Stimulated activated CD4-positive, alpha-beta T cell treated with anti-CD3 and anti-CD28 coated beads, Interleukin-4, amount 100 ng/mL, for 1 hour (primary cell): ENCODE data around the gene LDLRAD3.

ENCODE experiments used
- DNase-seq: peaks from one replicate; pipeline ENCODE4 v3.0.0-alpha.2; 2020

The LDLRAD3 gene

DNA sequence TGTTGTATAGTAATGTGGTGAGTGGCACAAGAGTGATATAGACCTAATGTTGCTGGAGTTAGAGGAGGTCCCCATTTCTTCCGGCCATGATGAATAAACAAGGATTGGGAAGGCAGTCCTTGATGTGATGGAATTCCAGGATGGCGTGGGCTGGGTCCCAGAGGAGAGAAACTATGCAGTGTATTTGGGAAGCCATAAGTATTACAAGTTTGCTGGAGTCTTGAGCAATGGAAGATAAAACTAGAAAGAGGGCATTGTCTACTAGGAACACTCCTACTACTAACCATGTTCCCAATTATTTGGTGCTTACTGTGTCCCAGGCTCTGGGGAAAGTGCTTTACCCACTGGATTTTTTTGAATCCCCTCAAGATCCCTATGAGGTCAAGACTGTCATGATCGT is 20.0 kb downstream of the LDLRAD3 start:
- DNase-seq = no peak

GRCh38 chr11:35964841-35965240 is 21.0 kb downstream of the LDLRAD3 start:
- no peak for DNase-seq

DNA sequence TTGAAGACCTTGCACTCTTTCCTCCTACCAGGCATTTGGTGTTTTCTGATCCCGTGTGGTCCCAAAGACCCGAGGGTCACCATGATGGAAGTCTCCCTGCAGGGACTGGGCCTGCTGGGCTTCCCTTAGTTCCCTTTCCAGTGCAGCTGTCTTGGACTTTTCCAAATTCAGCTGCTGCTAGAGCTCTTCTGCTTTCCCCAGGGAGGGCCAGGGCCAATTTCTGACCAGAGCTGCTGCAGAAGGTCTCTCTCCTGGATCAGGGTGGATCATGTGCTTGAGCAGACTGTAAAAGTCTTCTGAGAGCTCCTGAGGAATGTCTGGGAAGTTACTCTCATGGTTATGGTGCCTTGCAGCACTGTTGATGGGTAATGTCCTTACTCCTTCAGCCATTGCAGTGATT is 23.2 kb downstream of the LDLRAD3 start:
- DNase-seq = no peak

DNA sequence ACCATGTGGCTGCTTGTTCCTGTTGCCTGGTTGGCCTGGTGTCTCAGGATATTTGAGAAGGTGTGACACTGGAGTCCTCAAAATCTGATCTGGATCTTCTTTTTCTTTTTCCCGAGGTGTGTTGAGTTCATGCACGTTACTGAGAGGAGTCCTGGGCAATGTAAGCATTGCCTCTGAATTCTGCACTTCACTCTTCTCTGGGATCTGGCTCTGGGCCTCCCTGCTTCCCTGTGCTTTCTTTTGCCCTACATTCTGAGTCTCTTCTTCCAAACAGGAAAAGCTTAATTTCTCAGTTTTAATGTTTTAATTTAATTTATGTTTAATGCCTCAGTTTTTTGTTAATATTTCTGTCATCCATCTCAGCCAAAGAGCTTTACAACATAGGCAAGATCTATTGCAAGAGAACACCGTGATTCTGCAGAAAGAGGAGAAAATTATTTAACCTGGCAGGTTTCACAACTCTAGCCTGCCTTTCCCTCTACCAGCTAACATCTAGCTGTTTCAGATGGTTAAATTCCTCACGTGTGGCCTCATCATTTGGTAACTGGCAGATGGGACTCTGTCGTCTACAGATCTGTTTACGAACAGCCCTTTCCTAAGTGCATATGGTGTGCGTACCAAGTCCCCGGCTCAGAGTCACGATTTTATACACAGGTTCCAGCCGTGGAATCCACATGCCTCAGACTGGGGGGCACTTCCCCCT is 24.7 kb downstream of the LDLRAD3 start:
- no peak for DNase-seq

- DNase-seq = no peak
These were observed 25.5 kb downstream of the LDLRAD3 start for GRCh38 chr11:35969089-35970042.

DNA sequence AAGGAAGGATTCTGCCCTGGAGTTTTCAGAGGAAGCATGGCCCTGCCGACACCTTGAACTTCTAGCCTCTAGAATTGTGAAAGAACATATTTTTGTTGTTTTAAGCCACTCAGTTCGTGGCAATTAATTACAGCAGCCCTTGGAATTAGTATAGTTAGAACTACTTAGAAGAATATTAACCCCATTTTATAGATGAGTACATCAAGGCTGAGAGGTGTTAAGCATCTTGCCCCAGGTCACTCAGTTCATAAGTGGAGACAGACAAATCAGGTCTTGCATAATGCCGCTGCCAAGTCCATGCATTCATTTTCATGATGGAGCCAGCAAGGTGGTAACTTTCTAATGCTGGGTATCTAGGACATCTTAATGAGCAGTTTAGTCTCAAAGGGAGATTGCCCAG is 26.6 kb downstream of the LDLRAD3 start:
- no peak for DNase-seq

DNA sequence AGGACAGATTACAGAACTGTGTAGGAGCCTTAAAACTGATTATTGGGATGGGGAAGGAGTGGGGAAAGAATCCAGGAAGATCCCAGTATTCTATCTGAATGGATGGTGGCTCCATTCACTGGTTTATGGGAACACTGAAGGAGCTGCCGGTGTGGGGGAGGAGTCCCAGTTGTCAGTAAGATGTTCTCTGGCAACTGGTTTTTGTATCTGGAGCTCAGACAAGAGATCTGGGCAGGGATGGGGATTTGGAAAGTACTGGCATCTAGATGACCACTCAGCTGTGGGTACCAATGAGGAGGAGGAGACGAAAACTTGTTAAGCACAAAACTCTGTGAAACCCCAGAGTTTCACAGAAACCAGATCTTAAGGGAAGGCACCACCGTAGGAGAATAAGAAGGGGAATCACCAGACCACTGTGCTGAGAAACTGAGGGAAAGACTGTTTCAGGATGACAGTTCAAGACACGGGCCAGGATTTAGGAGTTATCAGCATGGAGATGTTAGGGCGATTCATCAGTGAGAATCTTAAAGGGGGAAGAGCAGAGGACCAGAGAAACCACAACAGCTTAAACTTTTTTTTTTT is 28.1 kb downstream of the LDLRAD3 start:
- no peak for DNase-seq

DNA sequence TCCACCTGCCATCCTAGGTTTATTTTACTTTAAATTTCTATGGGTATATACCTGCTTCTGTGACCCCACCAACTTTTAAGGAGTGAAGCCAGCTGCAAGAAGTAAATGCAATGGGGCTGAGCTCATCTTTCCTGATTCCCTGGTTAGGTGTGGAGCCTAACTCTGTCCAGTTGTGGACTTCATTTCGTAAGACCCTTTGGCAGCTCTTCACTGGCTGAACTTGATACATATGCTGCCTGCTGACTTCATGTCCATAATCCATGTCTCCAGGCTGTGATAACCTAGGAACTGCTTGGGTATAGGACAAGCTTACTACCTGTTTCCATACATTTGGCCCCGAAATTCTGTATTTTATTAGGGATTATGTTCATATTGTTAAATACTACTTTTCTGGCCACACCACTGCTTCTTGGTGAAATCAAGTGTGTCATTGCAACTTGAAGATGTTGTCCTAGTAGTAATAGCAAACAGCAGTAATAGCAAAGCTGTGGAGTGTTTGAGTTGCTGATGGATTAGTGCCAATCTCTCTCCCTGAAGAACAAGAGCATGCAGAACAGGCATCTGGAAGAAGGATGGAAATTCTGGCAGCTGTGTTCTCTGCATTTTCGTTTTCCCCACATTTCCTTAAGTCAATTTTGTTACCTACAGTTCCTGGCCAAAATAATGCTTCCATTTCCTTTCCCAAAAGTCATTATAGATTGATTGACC is 31.2 kb downstream of the LDLRAD3 start:
- no peak for DNase-seq

DNA sequence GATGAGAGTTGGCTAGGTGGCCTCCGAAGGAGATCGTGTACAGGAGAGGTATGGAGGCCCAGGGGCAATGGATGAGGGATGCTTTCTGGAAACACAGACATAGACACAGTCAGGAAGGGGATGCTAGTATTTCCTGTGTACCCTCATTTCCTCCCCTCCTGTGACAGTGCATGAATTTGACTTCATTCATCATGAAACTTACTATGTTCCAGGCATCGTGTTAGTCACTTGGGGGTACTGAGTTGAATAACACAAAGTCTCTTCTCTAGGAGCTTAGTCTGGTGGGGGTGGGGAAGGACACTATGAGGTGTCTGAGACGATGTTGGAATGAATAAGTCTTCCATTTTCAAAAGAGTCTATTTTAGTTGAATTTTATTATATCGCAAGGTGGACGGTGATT is 32.6 kb downstream of the LDLRAD3 start:
- DNase-seq = no peak

- no peak for DNase-seq
These were observed 34.3 kb downstream of the LDLRAD3 start for GRCh38 chr11:35978183-35978582.

DNA sequence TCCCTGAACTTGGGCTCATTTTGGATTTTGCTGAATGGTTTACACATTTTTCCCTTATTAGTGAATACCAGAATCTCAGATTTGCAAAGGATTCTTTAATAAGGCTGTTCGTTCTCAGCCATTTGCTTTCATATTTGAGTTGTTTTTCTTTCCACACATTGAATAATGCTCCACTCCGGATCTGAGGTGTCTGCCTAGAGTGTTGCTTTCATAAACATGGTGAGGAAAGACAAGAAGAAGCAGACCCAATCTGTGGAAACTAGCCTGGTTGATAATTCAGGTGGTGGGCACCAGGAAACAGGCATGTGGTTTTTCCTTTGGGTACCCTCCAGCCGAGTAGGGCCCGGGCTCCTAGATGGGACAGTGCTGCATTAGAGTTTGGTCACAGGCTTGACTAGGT is 35.0 kb downstream of the LDLRAD3 start:
- DNase-seq = no peak

GRCh38 chr11:35980686-35981390 is 37.0 kb downstream of the LDLRAD3 start:
- DNase-seq = no peak

GRCh38 chr11:35981581-35981980 is 37.7 kb downstream of the LDLRAD3 start:
- no peak for DNase-seq

- DNase-seq = no peak
These were observed 38.2 kb downstream of the LDLRAD3 start for GRCh38 chr11:35982061-35982460.

GRCh38 chr11:35983981-35984380 is 40.1 kb downstream of the LDLRAD3 start:
- DNase-seq = no peak

DNA sequence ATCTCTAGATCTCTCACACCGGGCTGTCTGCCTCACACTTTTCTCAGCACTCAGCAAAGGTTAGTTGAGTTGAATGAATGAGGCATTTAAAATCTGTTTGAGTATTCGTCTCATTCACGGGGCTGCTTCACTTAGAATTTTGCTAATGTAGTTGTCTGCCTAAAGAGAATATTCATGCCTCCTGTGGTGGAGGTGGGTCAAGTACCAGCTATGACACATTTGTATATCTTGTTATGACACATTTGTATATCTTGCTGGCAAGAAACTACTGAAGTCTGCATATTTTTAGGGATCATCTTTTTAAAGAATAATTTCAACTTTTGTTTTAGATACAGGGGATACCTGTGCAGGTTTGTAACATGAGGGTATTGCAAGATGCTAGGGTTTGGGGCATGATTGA is 43.1 kb downstream of the LDLRAD3 start:
- no peak for DNase-seq

GRCh38 chr11:35990170-35990569 is 46.3 kb downstream of the LDLRAD3 start:
- DNase-seq = no peak

DNA sequence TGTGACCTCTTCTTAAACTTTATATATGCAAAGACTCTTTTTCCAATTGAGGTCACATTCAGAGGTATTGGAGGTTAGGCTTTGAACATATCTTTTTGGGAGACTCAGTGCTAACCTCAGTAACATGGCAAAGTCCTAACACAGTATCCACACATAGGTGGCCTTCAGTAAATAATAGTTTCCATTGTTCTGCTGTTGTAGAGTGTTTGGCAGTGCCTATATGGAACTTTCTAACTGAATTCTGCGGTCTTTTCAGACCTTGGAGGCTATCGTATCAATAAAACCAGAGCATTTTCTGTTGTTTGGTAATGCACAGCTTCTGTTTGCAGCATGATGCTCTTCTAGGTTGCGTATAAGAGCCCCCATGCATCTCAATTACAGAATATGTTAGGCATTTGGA is 47.0 kb downstream of the LDLRAD3 start:
- DNase-seq = no peak

DNA sequence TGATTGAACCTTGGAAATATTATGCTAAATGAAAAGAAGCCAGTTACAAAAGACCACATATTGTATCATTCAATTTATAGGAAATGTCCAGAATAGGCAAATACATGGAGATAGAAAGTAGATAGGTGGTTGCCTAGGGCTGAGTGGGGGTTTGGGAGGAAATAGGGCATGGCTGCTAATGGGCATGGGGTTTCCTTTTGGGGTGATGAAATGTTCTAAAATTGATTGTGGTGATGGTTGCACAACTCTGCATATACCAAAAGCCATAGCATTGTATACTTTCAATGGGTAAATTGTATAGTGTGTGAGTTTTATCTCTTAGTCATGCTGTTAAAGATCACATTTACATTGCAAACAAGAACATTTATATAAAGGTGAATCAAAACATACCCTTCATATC is 48.7 kb downstream of the LDLRAD3 start:
- DNase-seq = no peak

DNA sequence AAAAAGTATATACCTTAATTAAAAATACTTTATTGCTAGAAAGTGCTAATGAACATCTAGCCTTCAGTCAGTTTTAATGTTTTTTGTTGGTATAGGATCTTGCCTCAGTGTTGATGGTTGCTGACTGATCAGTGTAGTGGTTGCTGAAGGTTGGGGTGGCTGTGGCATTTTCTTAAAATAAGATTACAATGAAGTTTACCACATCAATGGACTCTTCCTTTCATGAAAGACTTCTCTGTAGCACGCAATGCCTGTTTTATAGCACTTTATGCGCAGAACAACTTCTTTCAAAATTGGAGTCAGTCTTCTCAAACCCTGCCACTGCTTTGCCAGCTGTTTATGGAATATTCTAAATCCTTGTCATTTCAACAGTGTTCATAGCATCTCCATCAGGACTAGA is 50.6 kb downstream of the LDLRAD3 start:
- no peak for DNase-seq

DNA sequence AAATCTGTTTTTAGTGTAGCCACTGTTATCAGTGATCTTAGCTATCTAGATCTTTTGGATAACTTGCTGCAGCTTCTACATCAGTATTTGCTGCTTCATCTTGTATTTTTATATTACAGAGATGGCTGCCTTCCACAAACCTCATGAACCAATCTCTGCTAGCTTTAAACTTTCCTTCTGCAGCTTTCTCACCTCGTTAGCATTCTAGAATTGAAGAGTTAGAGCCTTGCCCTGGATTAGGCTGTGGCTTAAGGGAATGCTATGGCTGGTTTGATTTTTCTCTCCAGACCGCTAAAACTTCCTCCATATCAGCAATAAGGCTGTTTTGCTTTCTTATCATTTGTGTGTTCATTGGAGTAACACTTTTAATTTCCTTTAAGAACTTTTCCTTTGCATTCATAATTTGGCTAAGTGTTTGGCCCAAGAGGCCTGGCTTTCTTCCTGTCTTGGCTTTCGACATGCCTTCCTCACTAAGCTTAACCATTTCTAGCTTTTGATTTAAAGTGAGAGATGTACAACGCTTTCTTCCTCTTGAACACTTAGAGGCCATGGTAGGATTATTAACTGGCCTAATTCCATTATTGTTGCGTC is 51.9 kb downstream of the LDLRAD3 start:
- DNase-seq = no peak

GRCh38 chr11:35997902-35998520 is 54.1 kb downstream of the LDLRAD3 start:
- DNase-seq = no peak
